Naive thymus-derived CD4-positive, alpha-beta T cell (primary cell): Measurements from ENCODE around the gene PCP4. TPM values are rescaled to one million over a fixed set of nuclear protein-coding genes. Genes with fewer than 3 reads are reported as not detected.

Source experiments
- ATAC-seq: fragments of 150-1000 bp; cut with Tn5 transposase; 2 replicates; pipeline ENCODE4 v1.10.0; 2021; ENCODE audit warnings: mild to moderate bottlenecking, moderate library complexity
- CTCF ChIA-PET: fragments of 350-600 bp; sonication (Branson Sonifier 250); formaldehyde crosslinking; loops from one replicate; lab custom pipeline; 2021; ENCODE audit warnings: antibody characterized with exemption; lab: Charles Lee
- POLR2A ChIA-PET: fragments of 350-600 bp; sonication (Branson Sonifier 250); formaldehyde crosslinking; loops from one replicate; lab custom pipeline; 2021; ENCODE audit warnings: antibody characterized with exemption, inconsistent platforms; lab: Charles Lee
- DNase-seq, 9 donors: peaks; one replicate each; pipeline versions ENCODE4 v3.0.0 to v3.0.0-alpha.2; 2020 to 2022; ENCODE audit warnings: mixed read lengths in 1 of 9
- H3K27ac ChIP-seq: one replicate; pipeline ENCODE4 v1.7.0; 2013; ENCODE audit warnings: mild to moderate bottlenecking, low read depth, low read length, moderate library complexity
- H3K27me3 ChIP-seq, 2 donors: one replicate each; pipeline ENCODE4 v1.7.0; 2013; ENCODE audit warnings: low read length in 2 of 2, mild to moderate bottlenecking in 2 of 2, moderate library complexity in 2 of 2; ENCODE audit not compliant: control insufficient read depth in 2 of 2, insufficient read depth in 2 of 2
- H3K36me3 ChIP-seq, 3 experiments: 1 replicate in 2 of 3; 2 replicates in 1 of 3; pipeline ENCODE4 v1.7.0; 2013; ENCODE audit warnings: low read length in 3 of 3, mild to moderate bottlenecking in 3 of 3, moderate library complexity in 1 of 3; ENCODE audit not compliant: insufficient read depth in 3 of 3, control insufficient read depth in 2 of 3
- H3K4me1 ChIP-seq, 2 donors: one replicate each; pipeline ENCODE4 v1.7.0; 2013; ENCODE audit warnings: low read length in 2 of 2, mild to moderate bottlenecking in 2 of 2, moderate library complexity in 1 of 2; ENCODE audit not compliant: control insufficient read depth in 2 of 2, insufficient read depth in 2 of 2
- H3K4me3 ChIP-seq: 2 replicates; pipeline ENCODE4 v1.7.0; 2013; ENCODE audit warnings: mild to moderate bottlenecking, low read length
- H3K9me3 ChIP-seq, 3 experiments: 1 replicate in 2 of 3; 2 replicates in 1 of 3; pipeline ENCODE4 v1.7.0; 2013; ENCODE audit warnings: low read length in 3 of 3; ENCODE audit not compliant: control insufficient read depth in 2 of 3
- H3K27ac Mint-ChIP-seq, 9 donors: one replicate each; pipeline ENCODE4 v1.8.0; 2020 to 2022; ENCODE audit warnings: mixed read lengths in 9 of 9, mild to moderate bottlenecking in 8 of 9, moderate library complexity in 5 of 9, inconsistent platforms in 2 of 9
- H3K27me3 Mint-ChIP-seq, 5 donors: one replicate each; pipeline ENCODE4 v1.8.0; 2021 to 2022; ENCODE audit warnings: mixed read lengths in 5 of 5, mild to moderate bottlenecking in 1 of 5
- H3K36me3 Mint-ChIP-seq, 5 donors: one replicate each; pipeline ENCODE4 v1.8.0; 2020 to 2022; ENCODE audit warnings: mixed read lengths in 5 of 5, mild to moderate bottlenecking in 3 of 5, inconsistent platforms in 1 of 5
- H3K4me1 Mint-ChIP-seq, 7 donors: one replicate each; pipeline ENCODE4 v1.8.0; 2020 to 2022; ENCODE audit warnings: mixed read lengths in 7 of 7, mild to moderate bottlenecking in 3 of 7, inconsistent platforms in 1 of 7
- H3K4me3 Mint-ChIP-seq, 10 donors: one replicate each; pipeline ENCODE4 v1.8.0; 2020 to 2022; ENCODE audit warnings: mild to moderate bottlenecking in 10 of 10, mixed read lengths in 10 of 10, moderate library complexity in 6 of 10, inconsistent platforms in 2 of 10
- H3K9me3 Mint-ChIP-seq, 11 donors: one replicate each; pipeline ENCODE4 v1.8.0; 2020 to 2022; ENCODE audit warnings: mixed read lengths in 11 of 11, mild to moderate bottlenecking in 4 of 11, inconsistent platforms in 1 of 11, moderate library complexity in 1 of 11
- intact Hi-C, 2 donors: fragments of 100-400 bp; cut with micrococcal nuclease; formaldehyde crosslinking; loops; one replicate each; pipeline ENCODE4 v1.15.1; 2023
- polyA plus RNA-seq, 2 donors: library from polyadenylated mRNA; unstranded; fragments of 300-500 nt; fragmentation: Illumina TruSeq; gene quantifications; one replicate each; pipeline ENCODE4 v1.2.3, GENCODE V29; 2021
- total RNA-seq, 6 experiments: library from RNA in 5 of 6; stranded (reverse) in 5 of 6; gene quantifications; 1 replicate in 5 of 6; 2 replicates in 1 of 6; pipeline ENCODE4 v1.2.3 and lab custom pipeline; 2021 to 2026

Gene PCP4
- total and polyA plus RNA-seq, 7 experiments from 2014 or later, result not detected

DNA sequence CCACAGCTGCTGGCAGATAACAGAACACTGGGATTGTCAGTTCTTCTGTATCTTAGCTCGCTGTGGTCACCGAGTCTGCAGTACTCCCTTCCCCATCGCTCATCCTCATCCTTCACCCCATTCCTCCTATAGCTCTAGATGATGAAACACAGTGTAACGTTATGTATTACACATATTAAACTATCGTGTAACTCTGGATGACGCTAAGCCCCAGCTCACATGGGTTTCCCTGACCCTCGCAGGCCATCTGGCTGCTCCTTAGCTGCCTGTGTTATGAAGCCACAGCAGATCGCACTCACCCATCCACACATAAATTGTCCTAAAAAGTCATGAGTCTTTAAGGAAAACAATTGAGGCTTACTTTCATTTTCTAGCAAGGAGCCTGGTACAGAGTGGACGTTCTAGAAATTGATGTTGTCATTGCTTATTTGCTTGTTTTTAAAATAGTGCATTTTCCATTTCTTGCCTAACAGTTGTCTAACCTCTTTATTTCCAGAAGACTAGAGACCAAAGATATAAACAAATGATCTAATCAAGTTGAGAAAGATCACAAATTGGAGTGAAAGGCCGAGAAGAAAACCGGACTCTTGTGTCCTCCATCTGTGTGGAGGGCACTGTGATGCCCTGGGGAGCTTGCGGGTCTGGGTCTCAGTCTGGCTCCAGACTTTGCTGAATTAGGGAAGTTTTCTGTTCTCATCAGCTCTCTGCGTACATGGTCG lies 24.3 kb upstream of the PCP4 start:
- ATAC-seq (no peak), DNase-seq (no peak)
- no peaks in the 10 kb centered on the region for H3K27me3 ChIP-seq
- POLR2A ChIA-PET, result no interaction called here
- Mint-ChIP-seq H3K36me3 (no peaks in the 10 kb centered on the region), H3K27ac (no peak overlapping the region), H3K4me1 (no peaks in the 10 kb centered on the region), H3K9me3 (peaks cover 0 to 7% (median 0%) of the 10 kb centered on the region in 11 donors), H3K27me3 (peaks cover 0 to 43% (median 7%) of the 10 kb centered on the region in 5 donors), H3K4me3 (no peak overlapping the region)
- H3K27ac ChIP-seq, result no peak overlapping the region
- H3K9me3 ChIP-seq, result no peaks in the 10 kb centered on the region
- no peaks in the 10 kb centered on the region for H3K4me1 ChIP-seq
- H3K36me3 ChIP-seq, result no peaks in the 10 kb centered on the region
- intact Hi-C loops, result no loop called here
- no peak overlapping the region for H3K4me3 ChIP-seq
- CTCF ChIA-PET, result no interaction called here

DNA sequence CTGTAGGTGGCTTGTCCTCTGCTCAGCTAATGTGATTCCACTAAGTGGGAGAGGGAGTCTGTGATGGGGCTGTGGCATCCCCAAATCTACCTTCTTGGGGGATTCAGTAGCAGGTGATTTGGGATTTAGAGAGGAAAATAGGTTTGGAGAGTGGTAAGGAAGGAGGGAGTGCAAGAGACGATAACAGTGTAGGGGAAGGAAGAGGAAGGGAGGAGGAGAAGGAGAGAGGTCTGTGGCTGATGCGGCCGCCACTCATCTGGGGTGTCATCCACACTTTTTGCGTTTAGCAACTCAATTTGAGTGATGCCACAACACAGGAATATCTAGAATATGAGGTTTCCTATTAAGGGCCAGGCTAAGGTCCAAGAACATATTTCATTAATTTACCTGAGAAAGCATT lies 23.8 kb upstream of the PCP4 start:
- Histone ChIP-seq H3K9me3 (no peaks in the 10 kb centered on the region), H3K4me3 (no peak overlapping the region), H3K36me3 (no peaks in the 10 kb centered on the region), H3K27ac (no peak overlapping the region), H3K27me3 (no peaks in the 10 kb centered on the region), H3K4me1 (no peaks in the 10 kb centered on the region)
- Mint-ChIP-seq H3K27ac (no peak overlapping the region), H3K36me3 (no peaks in the 10 kb centered on the region), H3K27me3 (peaks cover 0 to 38% (median 4%) of the 10 kb centered on the region in 5 donors), H3K4me3 (no peak overlapping the region), H3K4me1 (no peaks in the 10 kb centered on the region), H3K9me3 (peaks cover 0 to 4% (median 0%) of the 10 kb centered on the region in 11 donors)
- ATAC-seq (no peak), DNase-seq (no peak)
- ChIA-PET CTCF (no interaction called here), POLR2A (no interaction called here)
- intact Hi-C loops, result no loop called here

DNA sequence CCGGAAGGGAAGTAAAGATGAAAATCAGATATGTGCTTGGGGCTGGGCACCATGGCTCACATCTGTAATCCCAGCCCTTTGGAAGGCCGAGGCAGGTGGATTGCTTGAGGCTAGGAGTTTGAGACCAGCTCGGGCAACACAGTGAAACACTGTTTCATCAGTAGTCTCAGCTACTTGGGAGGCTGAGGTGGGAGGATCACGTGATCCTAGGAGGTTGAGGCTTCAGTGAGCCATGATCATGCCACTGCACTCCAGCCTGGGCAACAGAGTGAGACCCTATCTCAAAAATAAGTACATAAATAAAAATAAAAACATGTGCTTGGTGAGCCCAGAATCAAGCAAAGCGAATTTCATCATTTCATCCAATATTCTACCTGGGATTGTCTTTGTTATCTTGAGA lies 23.3 kb upstream of the PCP4 start:
- CTCF ChIA-PET, result no interaction called here
- no peaks in the 10 kb centered on the region for H3K4me1 Mint-ChIP-seq
- no peak overlapping the region for H3K27ac Mint-ChIP-seq

DNA sequence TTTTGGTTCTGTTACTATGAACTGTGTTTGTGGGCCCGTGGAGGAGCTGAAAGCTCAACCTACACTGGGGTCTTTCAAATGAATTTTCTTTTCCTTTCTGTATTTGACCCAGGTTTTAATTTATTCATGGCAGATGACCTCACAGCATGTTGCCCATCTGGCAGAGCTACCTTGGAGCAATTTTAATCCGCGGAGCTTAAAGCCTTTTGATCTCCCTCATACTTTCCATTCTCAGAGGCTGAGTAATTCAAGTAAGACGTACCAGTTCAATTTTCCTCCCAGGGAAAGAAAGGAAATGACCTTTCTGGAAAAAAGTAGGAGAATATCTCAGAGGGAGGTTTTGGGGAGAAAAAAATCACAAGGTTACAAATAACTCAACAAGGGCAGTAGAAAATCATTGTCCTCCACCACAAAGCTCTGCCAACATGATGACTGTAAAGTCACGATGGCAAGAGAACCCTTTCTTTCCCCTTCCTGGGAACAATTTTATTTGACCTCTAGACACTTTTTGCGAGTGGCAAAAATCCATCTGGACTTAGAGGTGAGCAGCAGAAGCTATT lies 21.6 kb upstream of the PCP4 start:
- H3K4me3 ChIP-seq, result no peak overlapping the region
- Mint-ChIP-seq H3K4me3 (no peak overlapping the region), H3K4me1 (no peaks in the 10 kb centered on the region), H3K36me3 (no peaks in the 10 kb centered on the region), H3K9me3 (peaks cover 0 to 4% (median 0%) of the 10 kb centered on the region in 11 donors), H3K27me3 (peaks cover 0 to 30% (median 4%) of the 10 kb centered on the region in 5 donors), H3K27ac (no peak overlapping the region)
- no peak for DNase-seq
- no peaks in the 10 kb centered on the region for H3K27me3 ChIP-seq
- no peaks in the 10 kb centered on the region for H3K36me3 ChIP-seq
- ChIA-PET CTCF (no interaction called here), POLR2A (no interaction called here)
- no peaks in the 10 kb centered on the region for H3K4me1 ChIP-seq
- no peaks in the 10 kb centered on the region for H3K9me3 ChIP-seq
- H3K27ac ChIP-seq, result no peak overlapping the region
- no peak for ATAC-seq
- intact Hi-C loops, result no loop called here

More for the DNA sequence above, 23.3 kb upstream of the PCP4 start:
- Histone ChIP-seq H3K36me3 (no peaks in the 10 kb centered on the region), H3K9me3 (no peaks in the 10 kb centered on the region), H3K4me1 (no peaks in the 10 kb centered on the region), H3K4me3 (no peak overlapping the region), H3K27me3 (no peaks in the 10 kb centered on the region), H3K27ac (no peak overlapping the region)
- intact Hi-C loops, result no loop called here
- H3K36me3 Mint-ChIP-seq, result no peaks in the 10 kb centered on the region
- POLR2A ChIA-PET, result no interaction called here
- peaks cover 0 to 4% (median 0%) of the 10 kb centered on the region in 11 donors for H3K9me3 Mint-ChIP-seq
- DNase-seq (no peak), ATAC-seq (no peak)
- H3K27me3 Mint-ChIP-seq, result peaks cover 0 to 35% (median 4%) of the 10 kb centered on the region in 5 donors
- H3K4me3 Mint-ChIP-seq, result no peak overlapping the region

DNA sequence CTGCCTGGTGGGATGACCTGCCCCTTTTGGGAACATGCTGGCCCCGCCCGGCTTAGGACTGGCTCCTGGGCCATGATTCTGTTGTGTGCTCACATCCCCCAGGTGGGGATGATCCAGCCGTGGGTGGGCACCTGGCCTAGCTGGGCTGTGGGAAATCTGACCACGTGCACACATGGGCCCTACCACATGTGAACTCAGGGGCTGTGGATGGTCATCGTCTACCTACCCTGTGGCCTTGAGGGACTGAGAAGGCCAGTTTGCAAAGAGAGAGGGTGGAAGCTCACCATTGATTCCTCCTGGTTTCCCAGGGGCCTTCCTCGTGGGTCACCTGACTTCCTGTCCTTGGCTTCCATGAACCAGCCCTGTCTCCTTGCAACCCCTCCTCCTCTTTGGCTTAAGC lies 19.4 kb upstream of the PCP4 start:
- H3K36me3 Mint-ChIP-seq, result no peaks in the 10 kb centered on the region
- H3K4me1 Mint-ChIP-seq, result no peaks in the 10 kb centered on the region
- H3K27me3 Mint-ChIP-seq, result peaks cover 0 to 9% (median 3%) of the 10 kb centered on the region in 5 donors
- Histone ChIP-seq H3K27me3 (no peaks in the 10 kb centered on the region), H3K36me3 (no peaks in the 10 kb centered on the region), H3K4me3 (no peak overlapping the region), H3K27ac (no peak overlapping the region), H3K4me1 (no peaks in the 10 kb centered on the region), H3K9me3 (no peaks in the 10 kb centered on the region)
- intact Hi-C loops, result no loop called here
- H3K9me3 Mint-ChIP-seq, result peaks cover 0 to 4% (median 0%) of the 10 kb centered on the region in 11 donors
- H3K4me3 Mint-ChIP-seq, result no peak overlapping the region
- ATAC-seq (no peak), DNase-seq (no peak)
- POLR2A ChIA-PET, result no interaction called here
- H3K27ac Mint-ChIP-seq, result no peak overlapping the region
- CTCF ChIA-PET, result no interaction called here

DNA sequence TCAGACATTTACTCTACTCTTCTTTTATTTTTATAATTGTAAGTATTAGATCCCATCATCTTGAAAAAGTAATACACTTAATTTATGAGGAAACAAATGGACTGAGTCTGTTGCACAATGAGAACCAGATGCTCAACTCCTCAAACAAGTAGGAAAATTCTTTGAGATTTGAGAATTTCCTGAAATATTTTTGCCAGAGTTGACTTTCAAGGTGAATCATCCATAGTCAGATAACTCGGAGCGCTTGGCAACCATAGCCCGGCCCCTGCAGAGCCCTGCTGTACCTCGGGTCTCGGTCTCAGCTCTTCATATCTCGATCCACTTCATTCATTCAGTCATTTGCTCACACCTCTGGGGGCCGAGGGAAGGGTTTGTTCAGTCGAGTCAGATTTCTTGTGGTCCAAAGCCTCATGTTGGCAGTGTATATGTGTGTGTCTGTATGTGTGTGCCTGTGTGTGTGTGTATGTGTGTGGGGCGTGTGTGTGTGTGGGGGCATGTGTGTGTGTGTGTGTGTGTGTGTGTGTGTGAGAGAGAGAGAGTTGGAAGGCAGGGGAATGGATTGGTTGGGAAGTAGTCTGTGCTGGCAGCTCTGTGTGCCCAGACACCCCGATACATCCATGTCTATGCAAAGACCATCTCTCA lies 18.1 kb upstream of the PCP4 start:
- Mint-ChIP-seq H3K4me1 (no peaks in the 10 kb centered on the region), H3K9me3 (peaks cover 0 to 4% (median 0%) of the 10 kb centered on the region in 11 donors), H3K36me3 (no peaks in the 10 kb centered on the region), H3K27me3 (peaks cover 0 to 3% (median 0%) of the 10 kb centered on the region in 5 donors), H3K27ac (no peak overlapping the region), H3K4me3 (no peak overlapping the region)
- H3K9me3 ChIP-seq, result no peaks in the 10 kb centered on the region
- no peaks in the 10 kb centered on the region for H3K36me3 ChIP-seq
- no peak for DNase-seq
- no peak overlapping the region for H3K4me3 ChIP-seq
- H3K27me3 ChIP-seq, result no peaks in the 10 kb centered on the region
- no peak overlapping the region for H3K27ac ChIP-seq
- CTCF ChIA-PET, result no interaction called here
- no peak for ATAC-seq
- POLR2A ChIA-PET, result no interaction called here
- H3K4me1 ChIP-seq, result no peaks in the 10 kb centered on the region
- intact Hi-C loops, result no loop called here
